Spleen (tissue), 3 donors: ENCODE measurements around the gene CHD1.

ENCODE experiments used
- POLR2A ChIP-seq, 3 donors: fragments of 450-650 bp; IDR thresholded peaks; one replicate each; pipeline ENCODE4 v1.5.1; 2017; ENCODE audit warnings: antibody characterized with exemption in 3 of 3, mild to moderate bottlenecking in 1 of 3
- POLR2AphosphoS5 ChIP-seq, 3 donors: sonication (generic); formaldehyde crosslinking; IDR thresholded peaks; one replicate each; pipeline ENCODE4 v1.5.1; 2017; ENCODE audit warnings: antibody characterized with exemption in 3 of 3

DNA sequence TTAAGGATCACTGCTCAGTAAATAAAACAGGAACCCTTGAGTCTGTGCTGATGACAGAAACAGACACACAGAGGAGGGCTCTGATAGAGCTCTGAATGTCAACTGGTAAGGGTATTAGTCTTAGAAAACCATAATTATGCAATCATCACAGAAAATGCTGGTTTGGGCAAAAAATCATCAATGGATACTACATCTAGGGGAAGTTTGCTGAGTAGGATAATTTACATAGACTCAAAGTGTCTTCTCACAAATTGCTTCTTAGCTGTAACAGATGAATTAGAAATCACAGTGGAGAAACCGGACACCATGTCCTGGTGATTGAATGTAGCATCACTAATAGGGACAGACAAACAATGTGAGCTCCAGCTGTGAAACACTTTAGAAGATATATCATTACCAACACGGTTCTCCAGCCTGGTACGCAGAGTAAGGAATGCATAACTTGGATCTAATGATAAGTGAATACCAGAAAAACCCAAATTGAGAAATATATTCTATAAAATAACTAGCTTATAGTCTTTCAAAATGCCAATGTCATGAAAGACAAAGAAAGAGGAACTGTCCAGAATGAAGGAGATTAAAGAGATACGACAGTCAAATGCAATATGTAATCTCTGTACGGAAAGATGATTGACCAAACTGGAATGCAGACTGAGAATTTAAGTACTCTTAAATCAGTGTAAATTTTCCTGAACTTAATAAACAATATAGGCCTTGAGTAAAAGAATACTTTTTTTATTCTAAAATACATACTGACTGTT lies 17.3 kb downstream of the CHD1 start:
- TF ChIP-seq POLR2A (IDR thresholded peaks at IDR 0.05) (no peak), POLR2AphosphoS5 (IDR thresholded peaks at IDR 0.05) (no peak)
